Stomach (tissue), 4 donors: ENCODE results near the gene OR9Q1.

Experiments used
- EP300 ChIP-seq: sonication (generic); formaldehyde crosslinking; IDR thresholded peaks from one replicate; pipeline ENCODE4 v1.6.1; 2017; ENCODE audit warnings: antibody characterized with exemption
- POLR2AphosphoS5 ChIP-seq, 3 donors: sonication (generic); formaldehyde crosslinking; IDR thresholded peaks; one replicate each; pipeline ENCODE4 v1.6.1; 2016; ENCODE audit warnings: antibody characterized with exemption in 3 of 3
- TF ChIP-seq, protein P1 (sequence below), 7 experiments: fragments of 450-650 bp in 4 of 7; fragments of 200-600 bp in 3 of 7; sonication (generic) in 3 of 7; IDR thresholded peaks; one replicate each; pipeline ENCODE4 v1.5.1; 2016 to 2019; ENCODE audit warnings: antibody characterized with exemption in 7 of 7, control low read depth in 2 of 7, mild to moderate bottlenecking in 1 of 7

DNA sequence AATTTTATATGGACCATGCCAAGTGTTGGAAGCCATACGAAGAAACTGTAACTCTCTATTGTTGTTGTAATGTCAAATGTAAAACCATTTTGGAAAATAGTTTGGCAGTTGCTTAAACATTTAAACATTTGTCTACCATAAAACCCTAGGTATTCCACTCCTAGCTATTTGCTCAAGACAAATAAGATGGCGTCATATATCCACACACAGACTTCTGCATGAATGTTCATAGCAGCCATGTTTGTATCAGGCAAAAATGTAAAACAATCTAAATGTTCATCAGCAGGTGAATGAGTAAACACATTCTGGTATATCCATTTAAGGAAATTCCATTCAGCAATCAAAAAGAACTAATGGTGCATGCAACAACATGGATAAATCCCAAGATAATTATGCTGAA lies 73.8 kb downstream of the OR9Q1 start:
- TF ChIP-seq, protein P1, sequence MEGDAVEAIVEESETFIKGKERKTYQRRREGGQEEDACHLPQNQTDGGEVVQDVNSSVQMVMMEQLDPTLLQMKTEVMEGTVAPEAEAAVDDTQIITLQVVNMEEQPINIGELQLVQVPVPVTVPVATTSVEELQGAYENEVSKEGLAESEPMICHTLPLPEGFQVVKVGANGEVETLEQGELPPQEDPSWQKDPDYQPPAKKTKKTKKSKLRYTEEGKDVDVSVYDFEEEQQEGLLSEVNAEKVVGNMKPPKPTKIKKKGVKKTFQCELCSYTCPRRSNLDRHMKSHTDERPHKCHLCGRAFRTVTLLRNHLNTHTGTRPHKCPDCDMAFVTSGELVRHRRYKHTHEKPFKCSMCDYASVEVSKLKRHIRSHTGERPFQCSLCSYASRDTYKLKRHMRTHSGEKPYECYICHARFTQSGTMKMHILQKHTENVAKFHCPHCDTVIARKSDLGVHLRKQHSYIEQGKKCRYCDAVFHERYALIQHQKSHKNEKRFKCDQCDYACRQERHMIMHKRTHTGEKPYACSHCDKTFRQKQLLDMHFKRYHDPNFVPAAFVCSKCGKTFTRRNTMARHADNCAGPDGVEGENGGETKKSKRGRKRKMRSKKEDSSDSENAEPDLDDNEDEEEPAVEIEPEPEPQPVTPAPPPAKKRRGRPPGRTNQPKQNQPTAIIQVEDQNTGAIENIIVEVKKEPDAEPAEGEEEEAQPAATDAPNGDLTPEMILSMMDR (IDR thresholded peaks at IDR 0.05), result no peak
- no peak for TF ChIP-seq EP300
- no peak for TF ChIP-seq POLR2AphosphoS5 (IDR thresholded peaks at IDR 0.05)
